ENCODE results near the gene RNLS.

- no peak for TF ChIP-seq EZH2phosphoT487 (IDR thresholded peaks at IDR 0.05; ENCODE audit: borderline replicate concordance)
- no peak for TF ChIP-seq JUND (IDR thresholded peaks at IDR 0.05)
- TF ChIP-seq, protein P1, sequence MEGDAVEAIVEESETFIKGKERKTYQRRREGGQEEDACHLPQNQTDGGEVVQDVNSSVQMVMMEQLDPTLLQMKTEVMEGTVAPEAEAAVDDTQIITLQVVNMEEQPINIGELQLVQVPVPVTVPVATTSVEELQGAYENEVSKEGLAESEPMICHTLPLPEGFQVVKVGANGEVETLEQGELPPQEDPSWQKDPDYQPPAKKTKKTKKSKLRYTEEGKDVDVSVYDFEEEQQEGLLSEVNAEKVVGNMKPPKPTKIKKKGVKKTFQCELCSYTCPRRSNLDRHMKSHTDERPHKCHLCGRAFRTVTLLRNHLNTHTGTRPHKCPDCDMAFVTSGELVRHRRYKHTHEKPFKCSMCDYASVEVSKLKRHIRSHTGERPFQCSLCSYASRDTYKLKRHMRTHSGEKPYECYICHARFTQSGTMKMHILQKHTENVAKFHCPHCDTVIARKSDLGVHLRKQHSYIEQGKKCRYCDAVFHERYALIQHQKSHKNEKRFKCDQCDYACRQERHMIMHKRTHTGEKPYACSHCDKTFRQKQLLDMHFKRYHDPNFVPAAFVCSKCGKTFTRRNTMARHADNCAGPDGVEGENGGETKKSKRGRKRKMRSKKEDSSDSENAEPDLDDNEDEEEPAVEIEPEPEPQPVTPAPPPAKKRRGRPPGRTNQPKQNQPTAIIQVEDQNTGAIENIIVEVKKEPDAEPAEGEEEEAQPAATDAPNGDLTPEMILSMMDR (IDR thresholded peaks at IDR 0.05 in 2 of 3, conservative IDR thresholded peaks at IDR 0.05 in 1 of 3; ENCODE audit: borderline replicate concordance in 1 of 3, insufficient read depth in 1 of 3, low read depth in 2 of 3, low read length in 2 of 3): no peak
- no peak for TF ChIP-seq RAD21 (IDR thresholded peaks at IDR 0.05; ENCODE audit: low read depth)
- TF ChIP-seq EZH2 (IDR thresholded peaks at IDR 0.05): no peak
Observed at GRCh38 chr10:88262591-88263234, 320.4 kb downstream of the RNLS start.

All from HCT116 (cell line).